WTC11 (cell line): ENCODE results near the gene LTBP4.

ENCODE experiments used
- ATF1 ChIP-seq: sonication (generic); formaldehyde crosslinking; IDR thresholded peaks from 2 replicates; pipeline ENCODE4 v1.8.1; 2023; ENCODE audit warnings: mild to moderate bottlenecking, moderate library complexity, missing genetic modification reagents
- CBFB ChIP-seq: sonication (generic); formaldehyde crosslinking; IDR thresholded peaks from 2 replicates; pipeline ENCODE4 v1.8.1; 2022; ENCODE audit warnings: mild to moderate bottlenecking, low read depth, missing genetic modification reagents
- CREM ChIP-seq: sonication (generic); formaldehyde crosslinking; IDR thresholded peaks from 2 replicates; pipeline ENCODE4 v1.8.1; 2022; ENCODE audit warnings: mild to moderate bottlenecking, missing genetic modification reagents, moderate library complexity
- ESRRA ChIP-seq: sonication (generic); formaldehyde crosslinking; IDR thresholded peaks from 2 replicates; pipeline ENCODE4 v1.8.1; 2022; ENCODE audit warnings: mild to moderate bottlenecking, missing genetic modification reagents, borderline replicate concordance
- MYBL2 ChIP-seq: sonication (generic); formaldehyde crosslinking; IDR thresholded peaks from 2 replicates; pipeline ENCODE4 v1.8.1; 2023; ENCODE audit warnings: mild to moderate bottlenecking, moderate library complexity, missing genetic modification reagents
- NR3C1 ChIP-seq: sonication (generic); formaldehyde crosslinking; conservative IDR thresholded peaks from 2 replicates; pipeline ENCODE4 v1.8.1; 2023; ENCODE audit warnings: low read depth, mild to moderate bottlenecking, missing genetic modification reagents
- SP1 ChIP-seq: sonication (generic); formaldehyde crosslinking; conservative IDR thresholded peaks from 2 replicates; pipeline ENCODE4 v1.8.1; 2022; ENCODE audit warnings: missing genetic modification reagents
- TEAD4 ChIP-seq: sonication (generic); formaldehyde crosslinking; IDR thresholded peaks from 2 replicates; pipeline ENCODE4 v1.8.0; 2022; ENCODE audit warnings: mild to moderate bottlenecking, missing genetic modification reagents
- ZNF121 ChIP-seq: sonication (generic); formaldehyde crosslinking; IDR thresholded peaks from 2 replicates; pipeline ENCODE4 v1.8.0; 2023; ENCODE audit warnings: missing genetic modification reagents
- TF ChIP-seq, protein P1 (sequence below): fragments of 200-600 bp; IDR thresholded peaks from 2 replicates; pipeline ENCODE4 v1.8.0; 2022; ENCODE audit warnings: antibody characterized with exemption

DNA sequence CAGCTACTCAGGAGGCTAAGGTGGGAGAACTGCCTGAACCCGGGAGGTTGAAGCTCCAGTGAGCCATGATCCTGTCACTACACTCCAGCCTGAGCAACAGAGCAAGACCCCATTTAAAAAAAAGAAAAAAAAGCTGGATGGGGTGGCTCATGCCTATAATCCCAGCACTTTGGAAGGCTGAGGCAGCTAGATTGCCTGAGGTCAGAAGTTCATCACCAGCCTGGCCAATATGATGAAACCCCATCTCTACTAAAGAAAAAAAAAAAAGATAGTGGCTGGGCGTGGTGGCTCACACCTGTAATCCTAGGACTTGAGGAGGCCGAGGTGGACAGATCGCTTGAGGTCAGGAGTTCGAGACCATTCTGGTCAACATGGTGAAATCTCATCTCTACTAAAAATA, 15.0 kb downstream of the LTBP4 start:
- TF ChIP-seq, protein P1, sequence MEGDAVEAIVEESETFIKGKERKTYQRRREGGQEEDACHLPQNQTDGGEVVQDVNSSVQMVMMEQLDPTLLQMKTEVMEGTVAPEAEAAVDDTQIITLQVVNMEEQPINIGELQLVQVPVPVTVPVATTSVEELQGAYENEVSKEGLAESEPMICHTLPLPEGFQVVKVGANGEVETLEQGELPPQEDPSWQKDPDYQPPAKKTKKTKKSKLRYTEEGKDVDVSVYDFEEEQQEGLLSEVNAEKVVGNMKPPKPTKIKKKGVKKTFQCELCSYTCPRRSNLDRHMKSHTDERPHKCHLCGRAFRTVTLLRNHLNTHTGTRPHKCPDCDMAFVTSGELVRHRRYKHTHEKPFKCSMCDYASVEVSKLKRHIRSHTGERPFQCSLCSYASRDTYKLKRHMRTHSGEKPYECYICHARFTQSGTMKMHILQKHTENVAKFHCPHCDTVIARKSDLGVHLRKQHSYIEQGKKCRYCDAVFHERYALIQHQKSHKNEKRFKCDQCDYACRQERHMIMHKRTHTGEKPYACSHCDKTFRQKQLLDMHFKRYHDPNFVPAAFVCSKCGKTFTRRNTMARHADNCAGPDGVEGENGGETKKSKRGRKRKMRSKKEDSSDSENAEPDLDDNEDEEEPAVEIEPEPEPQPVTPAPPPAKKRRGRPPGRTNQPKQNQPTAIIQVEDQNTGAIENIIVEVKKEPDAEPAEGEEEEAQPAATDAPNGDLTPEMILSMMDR, result no peak
- TF ChIP-seq CBFB (CRISPR knock-in tag), result no peak
- no peak for TF ChIP-seq ATF1 (CRISPR knock-in tag)
- no peak for TF ChIP-seq CREM
- no peak for TF ChIP-seq SP1 (CRISPR knock-in tag)
- no peak for TF ChIP-seq MYBL2 (CRISPR knock-in tag)
- no peak for TF ChIP-seq TEAD4 (CRISPR knock-in tag)
- no peak for TF ChIP-seq NR3C1
- no peak for TF ChIP-seq ESRRA (CRISPR knock-in tag)
- TF ChIP-seq ZNF121 (CRISPR knock-in tag), result no peak
